ENCODE data around the gene PTPDC1. TPM values are rescaled to one million over a fixed set of nuclear protein-coding genes. Genes with fewer than 3 reads are reported as not detected.

PTPDC1 gene
- total and polyA plus RNA-seq, 2 donors (not counting 1 experiment from before 2014, with no cell fraction given) = 3.7 to 9.8 TPM

- no peaks in the 10 kb centered on the region for H3K27me3 Mint-ChIP-seq
- ATAC-seq (ENCODE audit: low read depth) = no peak
- WGBS (ENCODE audit: insufficient coverage) = no CpG with 5 or more reads among the region's 2 CpGs
These were observed 16.1 kb downstream of the PTPDC1 start for GRCh38 chr9:94100152-94100879.

More at GRCh38 chr9:94100152-94100879, 16.1 kb downstream of the PTPDC1 start:
- Histone ChIP-seq H3K79me2 (ENCODE audit: control insufficient read depth, insufficient read depth, low read length) (no peaks in the 10 kb centered on the region), H3K27ac (ENCODE audit: low read length in 2 of 2) (no peak overlapping the region), H3K4me1 (ENCODE audit: control insufficient read depth in 2 of 2, insufficient read depth in 2 of 2, low read length in 2 of 2) (no peaks in the 10 kb centered on the region), H3K27me3 (replicated peaks in 1 of 4; ENCODE audit: control extremely low read depth in 1 of 4, control insufficient read depth in 3 of 4, insufficient read depth in 4 of 4, low read length in 3 of 4) (no peaks in the 10 kb centered on the region), H3K4me3 (ENCODE audit: control extremely low read depth in 1 of 5, extremely low read depth in 1 of 5, insufficient read depth in 1 of 5, low read depth in 2 of 5, low read length in 4 of 5) (no peak overlapping the region), H3K36me3 (replicated peaks in 1 of 2; ENCODE audit: control extremely low read depth in 1 of 2, control insufficient read depth in 1 of 2, extremely low read depth in 1 of 2, insufficient read depth in 2 of 2, low read length in 1 of 2) (peaks cover 0 to 4% of the 10 kb centered on the region in 2 experiments), H3K4me2 (replicated peaks; ENCODE audit: low read depth, low read length, poor library complexity, severe bottlenecking) (no peak overlapping the region), H3K9ac (ENCODE audit: low read length) (no peak overlapping the region), H3K9me3 (ENCODE audit: control extremely low read depth in 1 of 3, control insufficient read depth in 2 of 3, insufficient read depth in 1 of 3, low read length in 2 of 3) (no peaks in the 10 kb centered on the region), H2AFZ (ENCODE audit: insufficient read depth, low read depth, low read length, poor library complexity, severe bottlenecking) (no peak overlapping the region), H4K20me1 (ENCODE audit: control insufficient read depth, insufficient read depth, low read length, poor library complexity, severe bottlenecking) (no peaks in the 10 kb centered on the region)
- no peak for TF ChIP-seq CTCF (IDR thresholded peaks at IDR 0.05)
- TF ChIP-seq EZH2 (IDR thresholded peaks at IDR 0.05; ENCODE audit: borderline replicate concordance, insufficient read depth, low read depth, low read length, poor library complexity, severe bottlenecking) = no peak
- H3K4me3 Mint-ChIP-seq = no peak overlapping the region
- ChIA-PET CTCF (interaction anchor here (1.2 kb wide), 1 partner anchor 113 kb away, joined by 3 read pairs; no protein-coding TSS in a partner anchor), POLR2A (no interaction called here)
- no peak for DNase-seq
- H3K4me1 Mint-ChIP-seq = no peaks in the 10 kb centered on the region
- H3K9me3 Mint-ChIP-seq (ENCODE audit: insufficient read depth) = no peaks in the 10 kb centered on the region
- intact Hi-C loops (cut with micrococcal nuclease) = no loop called here
- H3K27ac Mint-ChIP-seq = no peak overlapping the region
